GM21529 (cell line): ENCODE results near the gene PDE11A.

ENCODE experiments used
- ATAC-seq: cut with Tn5 transposase; IDR thresholded peaks from one replicate; pipeline ENCODE4 v1.9.1; 2021; ENCODE audit not compliant: unreplicated experiment

Gene PDE11A

DNA sequence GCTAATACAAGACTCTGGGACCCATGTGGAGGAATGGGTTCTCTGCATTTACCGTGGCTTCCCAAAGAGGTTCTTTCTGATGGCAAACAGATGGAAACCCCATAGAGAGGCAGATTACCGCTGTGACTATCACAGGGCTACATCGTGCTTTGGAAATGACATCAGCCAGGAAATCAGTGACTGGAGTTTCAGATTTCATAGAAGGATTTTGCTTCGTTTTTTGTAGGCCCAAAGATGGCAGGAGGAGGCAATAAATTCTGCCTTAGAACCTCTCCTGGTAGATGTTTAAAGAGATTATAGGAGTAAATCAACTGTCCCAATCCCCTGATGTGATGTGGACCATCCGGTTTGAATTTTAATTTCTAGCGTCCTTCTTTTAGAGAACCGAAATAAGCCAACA, 465.9 kb downstream of the PDE11A start:
- no peak for ATAC-seq

DNA sequence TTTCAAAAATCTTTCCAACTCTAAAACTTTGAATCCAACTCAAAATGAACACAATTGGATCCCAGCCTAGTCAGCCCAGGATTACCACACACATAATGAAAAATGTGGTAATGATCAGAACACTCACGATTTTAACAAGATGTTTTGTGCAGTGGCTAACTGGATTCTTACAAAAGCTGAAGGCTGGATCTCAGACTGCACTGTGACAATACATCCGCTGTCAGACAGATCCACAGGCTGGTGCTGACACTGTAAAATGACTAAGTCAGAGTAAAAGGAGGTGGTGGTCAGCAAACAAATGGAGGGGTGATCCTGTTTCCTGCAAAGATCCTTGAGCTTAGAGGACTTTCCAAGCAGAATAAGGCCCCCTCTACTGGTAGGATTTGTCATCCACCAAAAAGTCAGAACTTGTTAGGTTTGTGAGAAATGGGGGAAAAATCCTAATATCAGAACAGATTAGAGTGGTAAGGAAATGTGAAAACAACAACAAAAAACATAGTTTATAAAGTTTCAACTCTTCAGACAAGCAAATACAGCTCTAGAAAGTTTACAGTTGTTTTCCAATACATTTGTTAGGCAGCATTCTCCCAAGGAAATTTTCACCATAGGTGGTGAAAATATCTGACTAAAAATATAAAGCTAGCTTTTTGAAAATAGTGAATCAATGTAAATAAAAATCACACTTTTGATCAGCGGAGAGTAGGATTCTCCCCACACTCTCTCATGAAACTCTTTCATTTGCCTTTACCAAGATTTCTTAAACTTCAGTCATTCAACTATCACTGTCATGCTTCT, 468.1 kb downstream of the PDE11A start:
- ATAC-seq = no peak

DNA sequence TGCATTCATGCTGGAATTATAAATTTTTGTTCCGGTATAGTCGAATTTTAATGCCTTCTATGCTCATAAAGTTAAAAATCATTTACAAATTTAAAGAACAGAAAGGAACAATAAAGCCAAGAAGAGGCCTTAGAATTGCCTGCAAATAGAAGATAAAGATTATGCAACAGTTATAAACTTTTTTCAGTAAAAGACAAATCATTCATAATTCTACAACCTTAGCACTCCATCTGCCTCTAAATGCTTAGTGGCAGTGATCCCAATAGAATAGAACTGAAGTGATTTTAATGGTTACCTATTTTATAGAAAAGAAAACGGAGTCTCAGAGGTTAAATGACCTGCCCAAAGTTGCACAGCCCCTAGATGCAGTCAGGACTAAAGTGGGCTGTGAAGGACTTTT, 468.8 kb downstream of the PDE11A start:
- ATAC-seq = no peak

DNA sequence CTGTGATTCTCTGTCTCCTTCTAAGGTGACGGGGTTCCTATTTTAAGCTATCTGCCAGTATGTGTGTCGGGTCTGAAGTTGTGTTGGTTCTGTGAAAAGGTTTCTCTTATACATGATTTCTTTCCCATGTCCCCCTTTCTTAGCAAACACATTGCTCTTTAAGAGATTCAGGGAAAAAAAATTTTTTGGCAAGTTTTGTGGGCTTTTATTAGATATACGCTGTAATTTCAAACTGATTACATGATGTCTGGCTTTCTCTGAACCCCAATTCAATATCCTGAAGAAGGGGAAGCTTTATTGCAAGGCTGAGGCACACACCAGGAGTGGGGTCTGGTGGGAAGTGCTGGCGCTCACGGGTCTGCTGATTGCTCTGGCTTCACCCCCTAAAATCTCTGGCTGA, 469.4 kb downstream of the PDE11A start:
- ATAC-seq = no peak

DNA sequence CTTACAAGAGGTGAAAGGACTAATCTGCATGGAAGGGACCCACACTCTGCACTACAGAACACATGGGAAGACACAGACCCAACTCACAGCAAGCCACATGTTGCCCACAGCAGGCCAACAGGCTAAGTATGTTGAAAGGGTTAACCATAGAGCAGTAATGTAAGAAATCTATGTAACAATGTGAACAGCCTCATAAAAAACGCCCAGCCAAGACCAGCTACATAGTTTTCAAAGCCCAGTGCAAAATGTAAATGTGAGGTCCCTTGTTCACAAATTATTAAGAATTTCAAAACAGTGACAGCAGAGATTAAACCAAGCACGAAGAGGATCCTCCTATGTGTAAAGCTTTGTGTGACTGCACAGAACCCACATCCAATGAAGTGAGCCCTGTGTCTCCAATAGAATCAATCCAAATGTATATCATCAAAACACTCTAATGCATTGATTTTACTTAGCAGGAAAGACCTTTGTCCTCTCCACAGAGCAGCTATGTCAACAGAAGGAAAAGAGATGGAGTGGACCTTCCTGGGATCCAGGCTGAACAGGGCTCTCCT, 469.9 kb downstream of the PDE11A start:
- ATAC-seq = no peak

DNA sequence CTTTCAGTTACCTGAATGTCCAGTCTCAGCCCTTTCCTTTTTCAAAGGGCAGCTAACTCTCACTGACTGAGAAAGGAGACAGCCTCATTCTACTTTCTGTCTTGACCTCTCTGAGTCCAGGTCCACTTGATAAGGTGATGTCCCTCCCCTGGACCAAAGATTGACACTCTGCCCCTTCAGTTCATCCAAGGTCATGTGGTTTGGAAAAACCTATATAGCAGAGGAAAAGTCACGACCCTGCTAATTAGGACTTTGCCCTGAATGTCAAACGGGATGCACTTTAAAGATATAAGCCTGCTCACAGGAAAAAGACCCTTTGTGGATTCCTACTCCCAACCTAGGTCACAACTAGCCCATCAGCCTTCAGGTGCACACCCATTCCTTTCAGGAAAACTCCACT, 471.7 kb downstream of the PDE11A start:
- ATAC-seq = no peak

DNA sequence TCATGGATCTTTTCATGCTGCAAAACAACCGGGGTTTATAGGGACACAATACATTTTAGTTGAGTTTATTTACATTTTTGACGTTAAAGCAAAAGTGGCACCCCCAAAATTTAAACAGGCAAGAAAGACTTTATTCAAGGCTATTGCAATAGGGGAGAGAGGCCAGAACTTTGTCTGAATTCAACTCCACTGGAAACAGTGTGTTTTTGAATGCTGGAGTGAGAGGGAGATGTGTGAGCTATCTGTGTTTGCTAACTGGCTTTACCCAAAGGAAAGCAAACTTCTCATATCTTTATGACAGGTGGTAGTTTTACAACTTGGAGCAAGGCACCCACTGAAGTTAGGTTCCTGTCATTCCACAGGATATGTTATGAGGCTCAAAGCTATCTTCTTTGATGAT, 472.6 kb downstream of the PDE11A start:
- ATAC-seq = no peak

DNA sequence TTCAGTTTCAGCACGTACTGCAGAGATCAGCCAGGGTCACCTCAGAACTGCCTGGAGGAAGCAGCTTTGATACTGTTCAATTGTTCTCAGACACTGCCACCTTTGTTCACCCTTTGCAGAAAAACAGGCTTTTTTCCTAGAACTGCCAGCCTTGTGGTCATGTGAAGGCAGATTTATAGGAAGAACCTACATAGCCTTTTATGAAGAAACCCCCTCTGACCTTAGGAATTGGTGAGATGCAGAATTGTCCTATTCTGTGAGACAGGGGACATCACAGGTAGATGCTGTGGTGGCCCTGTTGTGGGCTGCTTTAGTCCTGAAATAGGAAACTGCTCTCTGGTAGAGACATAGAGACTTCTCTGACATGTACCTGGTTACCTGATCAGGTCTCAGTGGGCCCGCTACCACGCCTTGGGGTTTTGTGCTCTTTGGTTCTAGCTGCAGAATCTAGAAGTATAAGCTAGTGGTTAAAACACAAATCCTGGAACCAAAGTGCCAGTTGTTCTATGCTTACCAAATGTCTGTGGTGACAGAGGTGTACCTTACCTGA, 473.4 kb downstream of the PDE11A start:
- no peak for ATAC-seq

DNA sequence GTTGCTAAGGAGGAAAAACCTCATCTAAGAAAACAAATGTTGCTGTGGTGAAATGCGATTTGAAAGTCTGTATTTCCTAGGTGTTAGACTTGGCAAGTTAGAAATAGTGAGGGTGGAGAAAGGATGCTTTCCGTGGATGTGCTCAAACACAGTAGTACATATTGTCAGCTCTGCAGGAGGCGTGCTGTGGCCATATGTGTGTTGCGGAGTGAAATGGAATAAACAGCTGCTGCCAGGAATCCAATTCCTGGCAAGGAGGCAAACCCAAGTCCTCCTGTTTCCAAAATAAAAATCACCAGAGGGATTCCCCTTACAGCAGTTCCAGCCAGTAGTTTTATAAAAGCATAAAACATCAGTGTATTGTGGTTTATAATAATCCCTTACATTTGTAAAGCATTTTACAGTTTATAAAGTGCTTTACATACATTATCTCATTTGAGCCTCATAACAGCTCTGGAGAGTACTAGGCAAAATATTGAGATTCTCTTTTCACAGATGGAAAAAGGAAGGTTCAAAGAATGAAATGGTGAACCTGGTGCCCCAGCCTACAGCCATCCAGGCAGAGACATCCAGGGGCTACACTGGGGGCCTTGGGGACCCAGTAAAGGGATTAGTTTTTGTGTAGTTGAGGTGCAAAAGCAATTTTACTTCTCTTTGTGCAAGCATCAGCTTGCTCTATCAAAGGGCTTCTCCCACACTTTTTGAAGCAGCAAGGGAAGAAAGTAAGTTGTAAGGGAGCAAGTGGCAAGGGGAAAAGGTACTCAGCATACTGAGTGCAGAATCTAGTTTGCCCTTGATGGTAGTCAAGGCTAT, 474.0 kb downstream of the PDE11A start:
- no peak for ATAC-seq

DNA sequence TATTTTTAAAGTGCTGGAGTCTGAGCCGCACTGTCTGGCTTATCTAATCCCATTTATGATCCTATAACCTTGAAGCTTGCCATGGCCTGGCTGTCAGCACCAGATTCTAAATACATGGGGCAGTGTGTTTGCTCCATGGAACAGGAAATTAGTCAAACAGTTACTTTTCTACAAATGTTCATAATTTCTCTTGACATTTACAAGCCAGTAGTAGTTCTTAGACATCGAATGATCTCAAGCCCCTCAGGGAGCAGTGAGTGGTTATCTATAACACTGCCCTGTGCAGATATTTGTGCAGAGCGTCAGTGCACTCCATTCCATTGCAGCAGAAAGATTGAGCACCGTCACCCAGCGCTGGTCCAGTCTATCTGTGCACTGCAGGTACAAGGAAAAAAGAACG, 474.8 kb downstream of the PDE11A start:
- no peak for ATAC-seq

DNA sequence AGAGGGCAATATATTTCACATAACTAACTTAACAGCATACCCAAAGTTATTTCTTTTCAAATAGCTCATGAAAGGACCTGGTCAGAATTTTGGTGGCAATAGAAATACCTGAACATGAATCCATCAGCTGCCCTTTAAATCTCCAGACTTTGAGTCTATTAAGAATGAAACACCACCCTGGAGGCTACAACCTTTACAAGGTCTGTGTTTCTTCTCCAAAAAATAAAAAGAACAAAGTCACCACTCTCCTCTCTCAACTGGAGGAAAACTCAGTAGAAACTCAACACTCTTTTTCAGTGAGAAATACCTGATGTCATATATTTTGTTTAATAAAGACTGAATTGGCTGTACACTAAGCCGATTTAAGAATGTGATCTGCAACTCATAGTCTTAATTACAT, 475.7 kb downstream of the PDE11A start:
- ATAC-seq = no peak

DNA sequence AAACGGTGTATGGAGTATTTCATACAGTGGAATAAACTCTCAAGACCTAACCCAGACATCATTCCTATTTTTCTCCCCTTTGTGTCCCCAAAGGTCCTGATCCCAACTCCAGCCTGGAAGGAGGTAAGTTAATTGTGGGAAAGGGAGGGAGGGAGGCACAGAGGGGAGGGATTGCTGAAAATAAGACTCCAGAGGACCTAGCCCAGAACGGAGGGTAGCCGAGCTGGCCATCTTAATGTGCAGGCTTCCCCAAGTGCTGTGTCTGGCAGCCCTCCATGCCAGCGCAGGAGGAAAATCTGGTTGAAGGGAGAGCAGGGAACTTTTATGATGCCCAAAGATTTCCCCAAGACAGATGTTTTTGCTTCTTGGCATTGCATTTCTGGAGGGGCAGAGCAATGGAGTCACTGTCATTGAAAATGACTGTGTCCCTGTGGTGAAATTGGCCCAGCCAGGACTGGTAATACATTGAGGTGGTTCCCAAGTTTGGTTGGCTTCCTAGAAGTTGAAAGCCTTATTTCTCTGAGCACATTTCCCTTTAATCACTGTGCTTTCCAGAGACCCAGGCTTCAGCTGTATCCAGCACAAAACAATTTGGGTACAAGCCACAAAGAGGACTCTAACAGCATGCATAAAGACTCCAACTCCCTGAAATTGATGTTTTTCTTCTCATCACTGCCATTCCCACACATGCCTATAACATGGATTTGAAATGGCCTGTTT, 477.3 kb downstream of the PDE11A start:
- no peak for ATAC-seq

DNA sequence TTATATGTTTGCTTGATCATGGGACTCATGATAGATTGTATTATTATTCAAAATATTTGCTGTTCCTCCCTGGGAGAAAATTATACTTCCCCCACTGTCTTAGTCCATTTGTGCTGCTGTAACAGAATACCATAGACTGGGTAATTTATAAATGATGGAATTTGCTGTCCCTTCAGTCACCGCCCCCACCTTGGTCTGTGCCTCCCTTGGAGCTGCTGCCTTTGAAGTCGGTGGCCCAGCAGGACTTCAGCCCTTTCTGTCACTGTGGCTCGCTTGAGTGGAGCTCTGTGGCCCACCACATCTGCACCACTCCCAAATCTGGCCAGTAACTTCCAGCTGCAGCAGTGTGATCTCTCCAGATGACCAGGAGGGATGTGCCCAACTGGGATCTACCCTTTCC, 479.2 kb downstream of the PDE11A start:
- no peak for ATAC-seq

DNA sequence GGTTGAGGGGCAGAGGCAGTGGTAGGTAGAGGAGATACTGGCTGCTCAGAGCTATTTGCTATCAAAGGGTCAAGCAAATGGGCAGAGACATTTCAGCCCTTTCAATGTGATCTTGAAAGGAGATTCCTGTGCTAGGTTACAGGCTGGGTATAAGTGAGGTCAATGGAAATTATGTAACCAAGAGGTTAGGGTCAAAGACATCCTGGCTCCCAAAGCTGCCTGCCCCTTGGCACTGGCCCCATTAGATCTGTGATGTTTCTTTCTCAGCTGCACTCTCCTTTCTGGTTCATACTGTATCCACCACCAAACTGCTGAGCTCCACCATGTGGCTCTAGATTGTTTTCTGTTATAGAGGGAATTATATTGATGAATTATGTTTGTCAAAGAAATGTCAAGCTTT, 479.6 kb downstream of the PDE11A start:
- ATAC-seq = no peak

DNA sequence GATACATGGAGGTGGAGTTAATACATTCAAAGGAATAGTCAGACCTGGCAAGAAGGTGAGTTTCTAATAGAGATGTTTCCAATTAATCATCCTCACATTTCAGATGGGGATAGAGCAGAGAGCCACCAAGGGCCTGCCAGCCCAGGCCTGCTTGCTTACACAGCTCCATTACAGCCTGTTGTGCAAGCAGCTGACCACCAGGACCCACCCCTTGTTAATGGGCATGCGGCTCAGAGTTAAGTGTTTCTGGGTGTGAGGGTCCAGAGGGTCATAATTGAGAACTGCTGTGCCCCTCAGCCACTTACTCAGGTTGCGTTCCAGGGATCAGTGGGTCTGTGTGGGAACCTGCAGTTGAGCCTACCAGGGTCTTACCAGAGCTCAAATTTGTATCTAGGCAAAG, 480.2 kb downstream of the PDE11A start:
- ATAC-seq = no peak

DNA sequence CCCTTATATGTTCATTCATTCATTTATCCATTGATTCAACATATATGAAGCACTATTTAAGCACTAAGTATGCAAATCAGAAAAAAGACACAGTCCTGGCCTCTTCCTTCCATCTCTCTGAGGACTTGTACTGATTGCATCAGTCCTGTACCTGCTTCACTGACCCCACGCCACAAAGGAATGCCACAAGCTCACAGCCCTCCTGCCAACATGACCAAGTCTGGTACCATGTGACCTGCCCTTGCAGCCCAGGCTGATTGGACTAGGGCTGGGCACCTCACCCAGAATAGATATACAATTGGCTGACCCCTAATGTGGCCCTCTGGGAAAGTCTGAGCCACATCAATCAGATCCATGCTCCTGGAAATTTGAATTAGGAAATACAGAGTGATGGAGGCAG, 483.4 kb downstream of the PDE11A start:
- no peak for ATAC-seq

DNA sequence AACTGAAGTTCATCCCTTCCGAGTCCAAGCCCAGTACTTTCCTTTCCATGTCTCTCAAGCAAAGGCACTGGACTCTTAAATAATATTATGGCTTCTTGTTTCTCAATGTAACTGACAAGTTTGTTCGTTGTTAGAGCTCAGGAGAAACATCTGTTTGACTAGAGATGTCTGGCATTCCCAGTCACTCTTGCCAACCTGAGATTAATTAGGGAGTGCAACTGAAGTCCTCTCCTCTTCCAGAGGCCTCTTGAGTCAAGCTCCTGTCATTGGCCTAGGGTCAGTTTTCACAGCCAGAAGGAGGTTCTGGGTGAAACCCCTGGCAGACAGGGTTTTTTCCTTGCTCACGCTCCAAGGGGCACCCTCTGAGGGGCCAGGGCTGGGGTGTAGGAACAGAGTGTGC, 483.9 kb downstream of the PDE11A start:
- no peak for ATAC-seq

DNA sequence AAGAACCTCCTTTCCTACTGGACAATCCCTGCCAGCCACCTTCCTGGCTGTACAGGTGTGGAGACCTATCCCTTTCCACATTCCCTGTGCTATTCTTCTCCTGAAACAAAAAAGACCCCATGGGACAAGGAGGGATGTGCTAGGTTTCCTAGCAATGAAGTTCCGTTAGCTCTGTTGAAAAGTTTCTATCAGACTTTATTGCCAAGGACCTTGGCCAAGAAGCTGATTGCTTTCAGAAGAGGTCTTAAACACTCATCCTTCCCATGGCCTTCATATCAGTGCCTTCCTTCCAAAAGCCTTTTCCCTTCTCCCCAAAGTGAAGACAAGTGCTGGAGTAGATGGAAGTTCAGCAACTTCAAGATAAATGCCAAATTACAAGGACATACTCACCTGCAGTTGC, 485.2 kb downstream of the PDE11A start:
- no peak for ATAC-seq

DNA sequence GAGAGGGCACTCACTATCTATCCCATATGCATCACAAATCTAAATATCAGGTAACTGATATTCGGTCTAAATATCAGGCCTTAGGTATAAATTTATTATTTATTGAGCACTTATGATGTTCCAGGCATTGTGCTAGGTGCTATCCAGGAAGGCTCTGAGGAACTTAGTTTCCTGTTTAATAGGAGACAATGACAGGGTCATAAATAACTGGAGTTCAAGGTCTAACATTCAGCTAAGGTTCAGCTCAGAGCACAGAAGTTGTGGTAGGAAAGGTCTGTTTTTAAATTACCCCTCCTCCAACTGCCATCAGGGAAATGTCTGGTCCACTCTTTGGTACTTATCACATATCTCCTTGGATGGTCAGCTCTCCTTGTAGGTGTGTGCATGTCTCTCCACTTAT, 486.4 kb downstream of the PDE11A start:
- ATAC-seq = no peak

DNA sequence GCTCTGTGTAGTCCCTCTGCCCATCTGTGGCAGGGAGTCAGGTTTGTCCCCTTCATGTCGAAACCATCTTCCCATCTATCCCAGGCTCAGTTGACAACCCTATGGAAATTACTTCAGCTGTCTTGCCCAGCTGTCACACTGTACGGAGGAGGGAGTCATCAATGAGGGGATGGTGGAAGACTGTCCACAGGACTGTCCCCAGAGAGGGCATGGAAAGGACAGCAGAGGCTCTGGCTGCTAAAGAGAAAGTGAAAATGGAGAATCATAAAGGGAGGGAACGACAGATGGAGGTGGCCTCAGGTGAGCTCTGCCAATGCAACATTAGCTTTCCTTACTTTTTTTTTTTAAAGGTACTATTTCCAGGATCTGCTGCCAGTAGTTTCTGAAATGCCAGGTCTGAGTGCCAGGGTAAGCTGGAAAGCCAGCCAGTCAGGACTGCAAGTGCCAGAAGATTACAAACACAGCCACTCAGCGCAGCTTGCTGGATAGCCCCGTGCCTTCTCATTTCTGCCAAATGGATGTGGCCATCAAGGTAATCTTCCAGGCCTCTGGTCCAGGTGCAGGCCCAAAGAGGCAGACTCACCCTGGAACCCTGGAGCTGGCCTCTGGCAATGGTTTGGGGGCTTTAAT, 487.2 kb downstream of the PDE11A start:
- no peak for ATAC-seq
